HCT116 (cell line): ENCODE results near the gene PTPRR. TPM values are rescaled to one million over a fixed set of nuclear protein-coding genes. Genes with fewer than 3 reads are reported as not detected.

ENCODE experiments used
- ATAC-seq: fragments of 200-7000 bp; cut with Tn5 transposase; 2 replicates; pipeline ENCODE4 v1.9.1; 2020; ENCODE audit warnings: mild to moderate bottlenecking, moderate library complexity
- BruUV-seq: library from RNA; stranded (reverse); fragments of 400-500 nt; replicated peaks from 2 replicates; lab custom pipeline; 2021; lab: Mats Ljungman, UMichigan
- CTCF ChIA-PET: fragments of 300-600 bp; sonication (Branson Sonifier 250); formaldehyde crosslinking; loops from one replicate; lab custom pipeline; 2021; ENCODE audit warnings: antibody characterized with exemption; lab: Charles Lee
- POLR2A ChIA-PET: fragments of 300-600, 350-600 bp; sonication (Branson Sonifier 250); formaldehyde crosslinking; loops from one replicate; lab custom pipeline; 2021; ENCODE audit warnings: antibody characterized with exemption; lab: Charles Lee
- RAD21 ChIA-PET, 2 experiments: fragments of 300-600 bp; sonication (Branson Sonifier 250); formaldehyde crosslinking; loops; one replicate each; lab custom pipeline; 2023; ENCODE audit warnings: low total read pairs in 2 of 2; ENCODE audit not compliant: uncharacterized antibody in 2 of 2, unreplicated experiment in 2 of 2, low non-redundant PET in 1 of 2; lab: Charles Lee
- DNase-seq: peaks from one replicate; pipeline ENCODE4 v3.0.0-alpha.2; 2010; ENCODE audit warnings: low read depth, low spot score
- H2AFZ ChIP-seq: fragments of 200-600 bp; shearing (Covaris generic), sonication (generic); 2 replicates; pipeline ENCODE4 v1.6.1; 2017; ENCODE audit warnings: low read depth, mixed run types, mixed read lengths, antibody characterized with exemption, low read length; ENCODE audit not compliant: poor library complexity, severe bottlenecking
- H3K27ac ChIP-seq: 2 replicates; pipeline ENCODE4 v1.5.1; 2012; ENCODE audit warnings: low read depth, low read length
- H3K27me3 ChIP-seq: fragments of 200-600 bp; sonication (generic); 2 replicates; pipeline ENCODE4 v1.6.1; 2016; ENCODE audit warnings: mixed run types, low read length, mixed read lengths; ENCODE audit not compliant: insufficient read depth
- H3K36me3 ChIP-seq, 2 experiments: fragments of 200-500 bp in 1 of 2; fragments of 200-600 bp in 1 of 2; sonication (Bioruptor generic) in 1 of 2; sonication (generic) in 1 of 2; 2 replicates each; pipeline versions ENCODE4 v1.5.1 to v1.6.1; 2014 to 2016; ENCODE audit warnings: low read length in 2 of 2, inconsistent platforms in 1 of 2, mixed read lengths in 1 of 2, mixed run types in 1 of 2; ENCODE audit not compliant: insufficient read depth in 2 of 2, control insufficient read depth in 1 of 2
- H3K4me1 ChIP-seq, 2 experiments: fragments of 200-600 bp in 1 of 2; sonication (generic) in 1 of 2; 2 replicates each; pipeline versions ENCODE4 v1.5.1 to v1.6.1; 2012 to 2017; ENCODE audit warnings: low read length in 2 of 2, inconsistent platforms in 1 of 2, mild to moderate bottlenecking in 1 of 2, mixed read lengths in 1 of 2, mixed run types in 1 of 2, moderate library complexity in 1 of 2; ENCODE audit not compliant: insufficient read depth in 2 of 2, control insufficient read depth in 1 of 2
- H3K4me2 ChIP-seq: fragments of 200-600 bp; sonication (generic); 2 replicates; pipeline ENCODE4 v1.6.1; 2017; ENCODE audit warnings: mixed run types, low read length, mixed read lengths
- H3K4me3 ChIP-seq, 2 experiments: fragments of 200-600 bp in 1 of 2; sonication (generic) in 1 of 2; replicated peaks in 1 of 2; 2 replicates each; pipeline ENCODE4 v1.5.1; 2011 to 2016; ENCODE audit warnings: low read length in 2 of 2, control low read depth in 1 of 2, low read depth in 1 of 2, mild to moderate bottlenecking in 1 of 2, mixed read lengths in 1 of 2, mixed run types in 1 of 2
- H3K79me2 ChIP-seq: fragments of 200-600 bp; sonication (generic); 2 replicates; pipeline ENCODE4 v1.6.1; 2017; ENCODE audit warnings: mild to moderate bottlenecking, mixed run types, low read length, moderate library complexity, mixed read lengths; ENCODE audit not compliant: insufficient read depth
- H3K9ac ChIP-seq: fragments of 200-600 bp; sonication (generic); 2 replicates; pipeline ENCODE4 v1.6.1; 2016; ENCODE audit warnings: low read length, mixed read lengths
- H3K9me2 ChIP-seq: fragments of 200-600 bp; sonication (generic), shearing (Covaris generic); 2 replicates; pipeline ENCODE4 v1.6.1; 2017; ENCODE audit warnings: mixed run types, mild to moderate bottlenecking, moderate library complexity; ENCODE audit not compliant: insufficient read depth
- H3K9me3 ChIP-seq, 2 experiments: fragments of 200-500 bp in 1 of 2; fragments of 200-600 bp in 1 of 2; sonication (Bioruptor generic) in 1 of 2; sonication (generic) in 1 of 2; 2 replicates each; pipeline ENCODE4 v1.6.1; 2014 to 2017; ENCODE audit warnings: low read length in 2 of 2, mixed read lengths in 2 of 2, inconsistent platforms in 1 of 2, low read depth in 1 of 2, mild to moderate bottlenecking in 1 of 2, mixed run types in 1 of 2, moderate library complexity in 1 of 2; ENCODE audit not compliant: control insufficient read depth in 1 of 2, insufficient read depth in 1 of 2
- H4K20me1 ChIP-seq: fragments of 200-600 bp; sonication (generic), shearing (Covaris generic); 2 replicates; pipeline ENCODE4 v1.6.1; 2017; ENCODE audit warnings: mixed run types, mild to moderate bottlenecking, moderate library complexity; ENCODE audit not compliant: insufficient read depth
- CBX3 ChIP-seq: IDR thresholded peaks from 2 replicates; pipeline ENCODE4 v1.6.1; 2012; ENCODE audit warnings: low read depth
- CEBPB ChIP-seq: IDR thresholded peaks from 2 replicates; pipeline ENCODE4 v1.6.1; 2012; ENCODE audit warnings: low read depth
- ELF1 ChIP-seq: IDR thresholded peaks from 2 replicates; pipeline ENCODE4 v1.6.1; 2012; ENCODE audit warnings: low read depth, borderline replicate concordance
- JUND ChIP-seq: IDR thresholded peaks from 2 replicates; pipeline ENCODE4 v1.6.1; 2012
- MAX ChIP-seq: IDR thresholded peaks from 2 replicates; pipeline ENCODE4 v1.6.1; 2012
- POLR2AphosphoS5 ChIP-seq: IDR thresholded peaks from 2 replicates; pipeline ENCODE4 v1.6.1; 2011; ENCODE audit warnings: mild to moderate bottlenecking, low read depth, low read length, moderate library complexity
- RAD21 ChIP-seq: IDR thresholded peaks from 2 replicates; pipeline ENCODE4 v1.6.1; 2012; ENCODE audit warnings: low read depth, mild to moderate bottlenecking
- SP1 ChIP-seq: IDR thresholded peaks from 2 replicates; pipeline ENCODE4 v1.6.1; 2012; ENCODE audit warnings: low read depth
- SRF ChIP-seq: IDR thresholded peaks from 2 replicates; pipeline ENCODE4 v1.6.1; 2012; ENCODE audit warnings: low read depth
- TCF7L2 ChIP-seq: IDR thresholded peaks from 2 replicates; pipeline ENCODE4 v1.7.0; 2011; ENCODE audit warnings: borderline replicate concordance, inconsistent platforms; ENCODE audit not compliant: insufficient read depth, insufficient read length; ENCODE audit errors: extremely low read depth
- YY1 ChIP-seq: IDR thresholded peaks from 2 replicates; pipeline ENCODE4 v1.6.1; 2011; ENCODE audit warnings: low read length, low read depth, moderate library complexity, mild to moderate bottlenecking; ENCODE audit not compliant: insufficient replicate concordance; ENCODE audit errors: extremely low read depth
- ZFX ChIP-seq: fragments of 450-650 bp; IDR thresholded peaks from 2 replicates; pipeline ENCODE4 v1.6.1; 2017
- ZNF274 ChIP-seq: fragments of 200-500 bp; sonication (Bioruptor generic); IDR thresholded peaks from 2 replicates; pipeline ENCODE4 v1.6.1; 2014; ENCODE audit warnings: mild to moderate bottlenecking, low read depth, low read length, inconsistent platforms
- intact Hi-C: fragments of 100-400 bp; cut with micrococcal nuclease; formaldehyde crosslinking; loops from 2 replicates; pipeline ENCODE4 v1.10.0; 2022
- total RNA-seq: library from RNA; stranded (reverse); gene quantifications from one replicate; pipeline ENCODE4 v1.2.1, GENCODE V29; 2021; ENCODE audit not compliant: unreplicated experiment
- TF ChIP-seq, protein P1 (sequence below), 3 experiments: fragments of 200-600 bp in 1 of 3; sonication (generic) in 1 of 3; IDR thresholded peaks in 2 of 3; conservative IDR thresholded peaks in 1 of 3; 2 replicates each; pipeline ENCODE4 v1.5.1; 2012 to 2017; ENCODE audit warnings: low read depth in 2 of 3, low read length in 2 of 3, antibody characterized with exemption in 1 of 3, borderline replicate concordance in 1 of 3, control low read depth in 1 of 3, mild to moderate bottlenecking in 1 of 3, mixed read lengths in 1 of 3, mixed run types in 1 of 3, moderate library complexity in 1 of 3; ENCODE audit not compliant: insufficient read depth in 1 of 3

PTPRR gene
- total RNA-seq, 1 experiment from 2014 or later: 0.27 TPM

DNA sequence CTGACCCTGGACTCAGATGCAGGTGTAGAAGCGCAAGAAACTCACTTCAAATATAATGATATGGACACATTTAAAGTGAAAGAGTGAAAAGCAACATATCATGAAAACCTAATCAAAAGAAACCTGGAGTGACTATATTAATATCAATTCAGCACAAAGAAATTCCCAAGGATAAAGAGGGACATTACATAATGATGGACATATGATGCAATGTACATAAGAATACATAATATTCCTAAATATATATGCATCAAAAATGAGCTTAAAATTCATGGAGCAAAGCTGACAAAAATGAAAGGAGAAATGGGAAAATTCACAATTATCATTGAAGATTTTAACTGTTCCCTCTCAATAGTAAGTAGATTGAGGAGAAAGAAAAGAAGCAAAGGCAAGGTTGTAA, 24.6 kb downstream of the PTPRR start:
- no peaks in the 10 kb centered on the region for H3K79me2 ChIP-seq

More for the DNA sequence above, 24.6 kb downstream of the PTPRR start:
- CTCF ChIA-PET: no interaction called here
- no peak for TF ChIP-seq YY1
- TF ChIP-seq TCF7L2: no peak
- no peak for TF ChIP-seq SP1
- TF ChIP-seq MAX: no peak
- TF ChIP-seq ZFX: no peak
- TF ChIP-seq RAD21: no peak
- TF ChIP-seq ELF1: no peak
- TF ChIP-seq ZNF274: no peak
- TF ChIP-seq CEBPB: no peak
- TF ChIP-seq POLR2AphosphoS5: no peak
- TF ChIP-seq CBX3: no peak
- no peak for TF ChIP-seq SRF
- TF ChIP-seq, protein P1, sequence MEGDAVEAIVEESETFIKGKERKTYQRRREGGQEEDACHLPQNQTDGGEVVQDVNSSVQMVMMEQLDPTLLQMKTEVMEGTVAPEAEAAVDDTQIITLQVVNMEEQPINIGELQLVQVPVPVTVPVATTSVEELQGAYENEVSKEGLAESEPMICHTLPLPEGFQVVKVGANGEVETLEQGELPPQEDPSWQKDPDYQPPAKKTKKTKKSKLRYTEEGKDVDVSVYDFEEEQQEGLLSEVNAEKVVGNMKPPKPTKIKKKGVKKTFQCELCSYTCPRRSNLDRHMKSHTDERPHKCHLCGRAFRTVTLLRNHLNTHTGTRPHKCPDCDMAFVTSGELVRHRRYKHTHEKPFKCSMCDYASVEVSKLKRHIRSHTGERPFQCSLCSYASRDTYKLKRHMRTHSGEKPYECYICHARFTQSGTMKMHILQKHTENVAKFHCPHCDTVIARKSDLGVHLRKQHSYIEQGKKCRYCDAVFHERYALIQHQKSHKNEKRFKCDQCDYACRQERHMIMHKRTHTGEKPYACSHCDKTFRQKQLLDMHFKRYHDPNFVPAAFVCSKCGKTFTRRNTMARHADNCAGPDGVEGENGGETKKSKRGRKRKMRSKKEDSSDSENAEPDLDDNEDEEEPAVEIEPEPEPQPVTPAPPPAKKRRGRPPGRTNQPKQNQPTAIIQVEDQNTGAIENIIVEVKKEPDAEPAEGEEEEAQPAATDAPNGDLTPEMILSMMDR (IDR thresholded peaks at IDR 0.05 in 2 of 3, conservative IDR thresholded peaks at IDR 0.05 in 1 of 3; ENCODE audit: borderline replicate concordance in 1 of 3, insufficient read depth in 1 of 3, low read depth in 2 of 3, low read length in 2 of 3): no peak
- no peak for TF ChIP-seq JUND
- intact Hi-C loops: loop anchor here (5.0 kb wide), 1 partner anchor 56 kb away; no protein-coding TSS in a partner anchor
- H4K20me1 ChIP-seq: no peaks in the 10 kb centered on the region
- no peaks in the 10 kb centered on the region for H3K36me3 ChIP-seq
- H3K4me2 ChIP-seq: no peak overlapping the region
- no peaks in the 10 kb centered on the region for H3K4me1 ChIP-seq
- H3K27me3 ChIP-seq: no peaks in the 10 kb centered on the region
- no peaks in the 10 kb centered on the region for H3K9me2 ChIP-seq
- H3K9ac ChIP-seq: no peak overlapping the region
- POLR2A ChIA-PET: no interaction called here
- no peak overlapping the region for H3K27ac ChIP-seq
- DNase-seq: no peak
- ATAC-seq: no peak
- RAD21 ChIA-PET: no interaction called here
- BruUV-seq: no TSS peak
- H3K9me3 ChIP-seq: no peaks in the 10 kb centered on the region
- no peak overlapping the region for H2AFZ ChIP-seq
- H3K4me3 ChIP-seq: no peak overlapping the region
